DOHH2 (cell line): ENCODE data around the gene KCNQ1.

Source experiments
- EZH2phosphoT487 ChIP-seq: fragments of 200-600 bp; sonication (generic); IDR thresholded peaks from 2 replicates; pipeline ENCODE4 v1.6.1; 2017; ENCODE audit warnings: borderline replicate concordance, mild to moderate bottlenecking, antibody characterized with exemption, low read length, moderate library complexity, mixed read lengths
- TF ChIP-seq, protein P1 (sequence below): fragments of 200-600 bp; sonication (generic); IDR thresholded peaks from one replicate; pipeline ENCODE4 v1.5.1; 2014; ENCODE audit warnings: antibody characterized with exemption, mild to moderate bottlenecking, low read depth, low read length; ENCODE audit not compliant: poor library complexity, severe bottlenecking

DNA sequence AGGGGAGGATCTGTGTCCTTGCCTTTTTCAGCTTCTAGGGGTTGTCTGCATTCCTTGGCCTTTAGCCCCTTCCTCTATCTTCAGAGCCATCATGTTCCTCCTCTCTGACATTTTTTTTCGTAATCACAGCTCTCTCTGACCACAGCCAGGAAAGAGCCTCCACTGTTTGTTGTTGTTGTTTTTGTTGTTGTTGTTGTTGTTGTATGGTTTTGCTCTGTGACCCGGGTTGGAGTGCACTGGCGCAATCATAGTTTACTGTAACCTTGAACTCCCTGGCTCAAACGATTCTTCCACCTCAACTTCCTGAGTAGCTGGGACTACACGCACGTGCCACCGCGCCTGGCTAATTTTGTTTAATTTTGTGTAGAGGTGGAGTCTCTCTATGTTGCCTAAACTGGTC lies 310.3 kb downstream of the KCNQ1 start:
- TF ChIP-seq, protein P1, sequence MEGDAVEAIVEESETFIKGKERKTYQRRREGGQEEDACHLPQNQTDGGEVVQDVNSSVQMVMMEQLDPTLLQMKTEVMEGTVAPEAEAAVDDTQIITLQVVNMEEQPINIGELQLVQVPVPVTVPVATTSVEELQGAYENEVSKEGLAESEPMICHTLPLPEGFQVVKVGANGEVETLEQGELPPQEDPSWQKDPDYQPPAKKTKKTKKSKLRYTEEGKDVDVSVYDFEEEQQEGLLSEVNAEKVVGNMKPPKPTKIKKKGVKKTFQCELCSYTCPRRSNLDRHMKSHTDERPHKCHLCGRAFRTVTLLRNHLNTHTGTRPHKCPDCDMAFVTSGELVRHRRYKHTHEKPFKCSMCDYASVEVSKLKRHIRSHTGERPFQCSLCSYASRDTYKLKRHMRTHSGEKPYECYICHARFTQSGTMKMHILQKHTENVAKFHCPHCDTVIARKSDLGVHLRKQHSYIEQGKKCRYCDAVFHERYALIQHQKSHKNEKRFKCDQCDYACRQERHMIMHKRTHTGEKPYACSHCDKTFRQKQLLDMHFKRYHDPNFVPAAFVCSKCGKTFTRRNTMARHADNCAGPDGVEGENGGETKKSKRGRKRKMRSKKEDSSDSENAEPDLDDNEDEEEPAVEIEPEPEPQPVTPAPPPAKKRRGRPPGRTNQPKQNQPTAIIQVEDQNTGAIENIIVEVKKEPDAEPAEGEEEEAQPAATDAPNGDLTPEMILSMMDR = no peak
- TF ChIP-seq EZH2phosphoT487 = no peak
